ENCODE results near the gene SH3PXD2A. TPM values are rescaled to one million over a fixed set of nuclear protein-coding genes. Genes with fewer than 3 reads are reported as not detected.

Gene SH3PXD2A
- total RNA-seq, 1 experiment from 2014 or later: 4.5 TPM

- peaks cover 13% of the 10 kb centered on the region for H3K27me3 Mint-ChIP-seq (ENCODE audit: low read depth)
- H2BK120ac ChIP-seq (ENCODE audit: low read depth, low read length, poor library complexity, severe bottlenecking): no peak overlapping the region
- no peak overlapping the region for H3K27ac Mint-ChIP-seq
- H4K91ac ChIP-seq (ENCODE audit: insufficient read length, low read depth, low read length): no peak overlapping the region
- no peak overlapping the region for H3T11ph ChIP-seq (ENCODE audit: low read length)
- H3K23ac ChIP-seq (ENCODE audit: insufficient read length, low read depth, low read length): no peak overlapping the region
- H3K79me2 ChIP-seq (ENCODE audit: insufficient read depth, low read length): no peaks in the 10 kb centered on the region
- H3K27ac ChIP-seq (ENCODE audit: insufficient read length, low read depth, low read length): no peak overlapping the region
- no peak overlapping the region for H2BK15ac ChIP-seq (ENCODE audit: low read depth, low read length)
- no peak overlapping the region for H3K4me3 Mint-ChIP-seq
- H2BK12ac ChIP-seq (ENCODE audit: insufficient read length, low read depth, low read length): no peak overlapping the region
- no peak overlapping the region for H4K5ac ChIP-seq (ENCODE audit: insufficient read length, low read depth, low read length)
- no peaks in the 10 kb centered on the region for H3K23me2 ChIP-seq (ENCODE audit: insufficient read length, low read depth, low read length, poor library complexity, severe bottlenecking)
- WGBS (ENCODE audit: extremely low coverage, insufficient read length, low lambda C conversion rate): no CpG with 5 or more reads among the region's 3 CpGs
- H3K4me1 Mint-ChIP-seq: peaks cover 8 to 30% of the 10 kb centered on the region in 2 experiments
- H3K14ac ChIP-seq (ENCODE audit: insufficient read depth, low read length): no peak overlapping the region
- H3K9me3 ChIP-seq (ENCODE audit: control insufficient read depth, low read depth, low read length): no peaks in the 10 kb centered on the region
- no peak for TF ChIP-seq CTCF (conservative IDR thresholded peaks at IDR 0.05)
- H4K20me1 ChIP-seq (ENCODE audit: control insufficient read depth, insufficient read depth, insufficient read length): no peaks in the 10 kb centered on the region
- H3K56ac ChIP-seq (ENCODE audit: insufficient read length, low read depth, low read length): no peak overlapping the region
- H2BK5ac ChIP-seq (ENCODE audit: insufficient read length, low read length): no peak overlapping the region
- H3K36me3 Mint-ChIP-seq (ENCODE audit: insufficient read depth in 1 of 3, low read depth in 3 of 3): no peaks in the 10 kb centered on the region
- no peak overlapping the region for H3K4ac ChIP-seq (ENCODE audit: low read depth, low read length)
- H2AFZ ChIP-seq (ENCODE audit: low read length): no peak overlapping the region
- no peak overlapping the region for H2BK20ac ChIP-seq (ENCODE audit: low read depth, low read length, poor library complexity, severe bottlenecking)
- no peaks in the 10 kb centered on the region; a peak in 1 of 5 replicates for H3K9me3 Mint-ChIP-seq
- no peaks in the 10 kb centered on the region for H3K27me3 ChIP-seq (ENCODE audit: insufficient read depth, low read length)
- H3K18ac ChIP-seq (ENCODE audit: insufficient read length, low read depth, low read length): no peak overlapping the region
- no peak overlapping the region for H2AK5ac ChIP-seq (ENCODE audit: insufficient read length, low read length)
- no peak overlapping the region for H4K8ac ChIP-seq (replicated peaks; ENCODE audit: insufficient read length, low read depth, low read length)
- peak; percentile 7 for DNase-seq
- H3K79me1 ChIP-seq (ENCODE audit: insufficient read depth, low read depth, low read length, poor library complexity, severe bottlenecking): no peaks in the 10 kb centered on the region
- no peak overlapping the region for H3K4me2 ChIP-seq (ENCODE audit: insufficient read depth, insufficient read length, low read length)
- peaks cover 1% of the 10 kb centered on the region; the same call in 1 of the 2 replicates for H3K4me1 ChIP-seq (ENCODE audit: insufficient read depth, low read length)
- no peak overlapping the region for H3K9ac ChIP-seq (ENCODE audit: extremely low read depth, insufficient read length, low read length)
These were observed 307.4 kb downstream of the SH3PXD2A start for GRCh38 chr10:103548006-103548405.

Measured in H9 (cell line).